Keratinocyte (primary cell): ENCODE measurements around the gene KDELR1. TPM values are rescaled to one million over a fixed set of nuclear protein-coding genes. Genes with fewer than 3 reads are reported as not detected.

Experiments used
- DNase-seq: peaks from one replicate; pipeline ENCODE4 v3.0.0-alpha.2; 2011; ENCODE audit warnings: low read depth, missing footprints, low spot score
- FAIRE-seq: peaks from 2 replicates; lab custom pipeline; 2011; peaks lifted over from hg19 to GRCh38; lab: Jason Lieb, UNC
- H2AFZ ChIP-seq: 2 replicates; pipeline ENCODE4 v1.6.0; 2012; ENCODE audit warnings: low read length, control low read depth, inconsistent platforms; ENCODE audit not compliant: control insufficient read depth
- H3K27ac ChIP-seq: 2 replicates; pipeline ENCODE4 v1.5.1; 2011; ENCODE audit warnings: low read length; ENCODE audit not compliant: control insufficient read depth, insufficient read depth
- H3K27me3 ChIP-seq: 3 replicates; pipeline ENCODE4 v1.6.0; 2011; ENCODE audit warnings: low read length; ENCODE audit not compliant: control insufficient read depth, insufficient read depth; ENCODE audit errors: extremely low read depth
- H3K36me3 ChIP-seq, 2 experiments: 2 replicates in 1 of 2; 3 replicates in 1 of 2; pipeline ENCODE4 v1.5.1; 2011; ENCODE audit warnings: low read length in 2 of 2, mild to moderate bottlenecking in 1 of 2; ENCODE audit not compliant: control insufficient read depth in 2 of 2, insufficient read depth in 2 of 2; ENCODE audit errors: extremely low read depth in 1 of 2
- H3K4me1 ChIP-seq: 3 replicates; pipeline ENCODE4 v1.5.1; 2011; ENCODE audit warnings: low read length; ENCODE audit not compliant: control insufficient read depth, insufficient read depth; ENCODE audit errors: extremely low read depth
- H3K4me2 ChIP-seq: 3 replicates; pipeline ENCODE4 v1.6.0; 2011; ENCODE audit warnings: low read depth, low read length; ENCODE audit not compliant: control insufficient read depth, insufficient read depth; ENCODE audit errors: extremely low read depth
- H3K4me3 ChIP-seq, 3 experiments: fragments of 200-600 bp in 1 of 3; sonication (generic) in 1 of 3; 2 replicates in 2 of 3; 3 replicates in 1 of 3; pipeline ENCODE4 v1.5.1; 2011 to 2016; ENCODE audit warnings: low read length in 3 of 3, mild to moderate bottlenecking in 3 of 3, control low read depth in 2 of 3, inconsistent platforms in 1 of 3, low read depth in 1 of 3, mixed read lengths in 1 of 3, mixed run types in 1 of 3, moderate library complexity in 1 of 3; ENCODE audit not compliant: control insufficient read depth in 2 of 3, insufficient read depth in 2 of 3; ENCODE audit errors: extremely low read depth in 1 of 3
- H3K79me2 ChIP-seq: 2 replicates; pipeline ENCODE4 v1.6.0; 2012; ENCODE audit warnings: low read length; ENCODE audit not compliant: control insufficient read depth, insufficient read depth
- H3K9ac ChIP-seq: 3 replicates; pipeline ENCODE4 v1.6.0; 2011; ENCODE audit warnings: low read length; ENCODE audit not compliant: control insufficient read depth, insufficient read depth; ENCODE audit errors: extremely low read depth
- H3K9me1 ChIP-seq: 3 replicates; pipeline ENCODE4 v1.6.0; 2011; ENCODE audit warnings: low read length; ENCODE audit not compliant: control insufficient read depth, insufficient read depth; ENCODE audit errors: extremely low read depth
- H3K9me3 ChIP-seq: 2 replicates; pipeline ENCODE4 v1.5.1; 2012; ENCODE audit warnings: low read depth, low read length; ENCODE audit not compliant: control insufficient read depth
- H4K20me1 ChIP-seq: 3 replicates; pipeline ENCODE4 v1.6.0; 2011; ENCODE audit warnings: low read length; ENCODE audit not compliant: control insufficient read depth, insufficient read depth; ENCODE audit errors: extremely low read depth
- CTCF ChIP-seq, 3 experiments: IDR thresholded peaks in 1 of 3; conservative IDR thresholded peaks in 1 of 3; optimal IDR thresholded peaks in 1 of 3; 2 replicates in 2 of 3; 3 replicates in 1 of 3; pipeline versions ENCODE3 to v1.5.1; 2011; ENCODE audit warnings: low read length in 3 of 3, mild to moderate bottlenecking in 3 of 3, moderate library complexity in 2 of 3, control low read depth in 1 of 3, inconsistent platforms in 1 of 3; ENCODE audit not compliant: insufficient read depth in 2 of 3; ENCODE audit errors: extremely low read depth in 1 of 3
- EZH2 ChIP-seq: IDR thresholded peaks from one replicate; pipeline ENCODE4 v1.6.1; 2012; ENCODE audit warnings: inconsistent platforms, mild to moderate bottlenecking, low read length, moderate library complexity
- dilution Hi-C: fragments of 300-500 bp; cut with MboI; formaldehyde crosslinking; loops from one replicate; pipeline ENCODE4 v1.7.0; 2020; ENCODE audit warnings: low sequenced_read_pairs; ENCODE audit not compliant: extremely low pct_ligation_motif_present
- polyA plus RNA-seq, 5 experiments: library from polyadenylated mRNA; depleted of rRNA in 3 of 5; stranded (reverse) in 3 of 5; stranded (forward) in 1 of 5; unstranded in 1 of 5; fragments of >200 nt; gene quantifications; 1 replicate in 1 of 5; 2 replicates in 3 of 5; 3 replicates in 1 of 5; pipeline versions ENCODE4 v1.2.1 to v1.2.3, GENCODE V29; 2011 to 2012; ENCODE audit warnings: missing spikeins in 2 of 5, low read depth in 1 of 5, low replicate concordance in 1 of 5

Gene KDELR1
- polyA plus RNA-seq, 1 donor (not counting 4 experiments of a cell fraction or from before 2014, with no cell fraction given) = 105 TPM

GRCh38 chr19:48400018-48400742 is 8.8 kb upstream of the KDELR1 start:
- peaks cover 11% of the 10 kb centered on the region for H3K27me3 ChIP-seq
- H3K4me2 ChIP-seq = peak overlapping the region; percentile 39
- dilution Hi-C loops = no loop called here
- TF ChIP-seq EZH2 (no peak), CTCF (optimal IDR thresholded peaks at IDR 0.05 in 1 of 3, IDR thresholded peaks at IDR 0.05 in 1 of 3, conservative IDR thresholded peaks at IDR 0.05 in 1 of 3; ENCODE audit: extremely low read depth in 1 of 3, insufficient read depth in 2 of 3, low read length in 3 of 3) (no peak)
- H3K4me3 ChIP-seq = no peak overlapping the region
- H3K4me1 ChIP-seq = peaks cover 10% of the 10 kb centered on the region
- no peak overlapping the region for H2AFZ ChIP-seq
- no peaks in the 10 kb centered on the region for H3K36me3 ChIP-seq
- FAIRE-seq = no peak
- H3K9me3 ChIP-seq = no peaks in the 10 kb centered on the region
- H3K79me2 ChIP-seq = no peaks in the 10 kb centered on the region
- H3K27ac ChIP-seq = no peak overlapping the region
- DNase-seq = no peak
- H4K20me1 ChIP-seq = no peaks in the 10 kb centered on the region
- H3K9me1 ChIP-seq = no peaks in the 10 kb centered on the region
- no peak overlapping the region for H3K9ac ChIP-seq

GRCh38 chr19:48398375-48399235 is 7.3 kb upstream of the KDELR1 start:
- Histone ChIP-seq H3K27me3 (peaks cover 26% of the 10 kb centered on the region), H3K79me2 (no peaks in the 10 kb centered on the region), H3K4me3 (peak overlapping the region; percentile 31 to 65 (median 60)), H3K9me1 (no peaks in the 10 kb centered on the region), H4K20me1 (no peaks in the 10 kb centered on the region), H3K9me3 (no peaks in the 10 kb centered on the region), H3K27ac (no peak overlapping the region), H3K4me1 (peaks cover 14% of the 10 kb centered on the region), H3K9ac (peak overlapping the region; percentile 74), H3K4me2 (peak overlapping the region; percentile 73), H3K36me3 (no peaks in the 10 kb centered on the region), H2AFZ (peak overlapping the region; percentile 33)
- DNase-seq (peak; percentile 49), FAIRE-seq (no peak)
- TF ChIP-seq EZH2 (no peak), CTCF (optimal IDR thresholded peaks at IDR 0.05 in 1 of 3, IDR thresholded peaks at IDR 0.05 in 1 of 3, conservative IDR thresholded peaks at IDR 0.05 in 1 of 3; ENCODE audit: extremely low read depth in 1 of 3, insufficient read depth in 2 of 3, low read length in 3 of 3) (no peak)
- dilution Hi-C loops = no loop called here
